ENCODE results near the gene IL32.

- TF ChIP-seq EZH2 (optimal IDR thresholded peaks at IDR 0.05; ENCODE audit: low read depth, low read length) (no peak), CTCF (IDR thresholded peaks at IDR 0.05; ENCODE audit: low read length) (no peak), EZH2phosphoT487 (IDR thresholded peaks at IDR 0.05; ENCODE audit: low read length) (no peak)
Measured at GRCh38 chr16:3071655-3072054, 6.2 kb downstream of the IL32 start.
